Measurements from ENCODE around the gene PIK3C2G. TPM values are rescaled to one million over a fixed set of nuclear protein-coding genes. Genes with fewer than 3 reads are reported as not detected.

Gene PIK3C2G
- total and polyA plus RNA-seq, 4 donors = 0.11 to 4.8 (median 0.74) TPM; not detected in 1

- no peak overlapping the region for H3K9ac ChIP-seq (ENCODE audit: insufficient read depth in 1 of 2, low read length in 2 of 2)
- H3K36me3 ChIP-seq (ENCODE audit: control insufficient read depth in 4 of 4, insufficient read depth in 4 of 4, low read length in 4 of 4) = no peaks in the 10 kb centered on the region
- no peaks in the 10 kb centered on the region for H3K9me3 ChIP-seq (ENCODE audit: control insufficient read depth in 4 of 4, insufficient read depth in 3 of 4, low read length in 3 of 4)
- no peaks in the 10 kb centered on the region for H3K27me3 ChIP-seq (ENCODE audit: control insufficient read depth in 3 of 3, insufficient read depth in 3 of 3, low read length in 2 of 3)
- no peak overlapping the region for H3K27ac ChIP-seq (ENCODE audit: low read depth in 1 of 2, low read length in 1 of 2)
- WGBS, 2 donors = 75 to 83% methylated on average over 3 of the region's 3 CpGs
- TF ChIP-seq CTCF (IDR thresholded peaks at IDR 0.05; ENCODE audit: control extremely low read depth, extremely low read depth) = no peak
- no peak for ATAC-seq (ENCODE audit: insufficient read depth, low FRiP score)
- H3K4me1 ChIP-seq (ENCODE audit: control insufficient read depth in 5 of 5, insufficient read depth in 5 of 5, low read length in 5 of 5) = no peaks in the 10 kb centered on the region
- no peak for DNase-seq
- no peak overlapping the region for H3K4me3 ChIP-seq
These were observed 29.1 kb downstream of the PIK3C2G start for GRCh38 chr12:18290386-18290785.

- Histone ChIP-seq H3K4me1 (ENCODE audit: control insufficient read depth in 5 of 5, insufficient read depth in 5 of 5, low read length in 5 of 5) (no peaks in the 10 kb centered on the region), H3K9me3 (ENCODE audit: control insufficient read depth in 4 of 4, insufficient read depth in 3 of 4, low read length in 3 of 4) (no peaks in the 10 kb centered on the region)
- no peak for TF ChIP-seq CTCF (IDR thresholded peaks at IDR 0.05; ENCODE audit: control extremely low read depth, extremely low read depth)
These were observed 33.6 kb downstream of the PIK3C2G start for GRCh38 chr12:18294889-18295288.

DNA sequence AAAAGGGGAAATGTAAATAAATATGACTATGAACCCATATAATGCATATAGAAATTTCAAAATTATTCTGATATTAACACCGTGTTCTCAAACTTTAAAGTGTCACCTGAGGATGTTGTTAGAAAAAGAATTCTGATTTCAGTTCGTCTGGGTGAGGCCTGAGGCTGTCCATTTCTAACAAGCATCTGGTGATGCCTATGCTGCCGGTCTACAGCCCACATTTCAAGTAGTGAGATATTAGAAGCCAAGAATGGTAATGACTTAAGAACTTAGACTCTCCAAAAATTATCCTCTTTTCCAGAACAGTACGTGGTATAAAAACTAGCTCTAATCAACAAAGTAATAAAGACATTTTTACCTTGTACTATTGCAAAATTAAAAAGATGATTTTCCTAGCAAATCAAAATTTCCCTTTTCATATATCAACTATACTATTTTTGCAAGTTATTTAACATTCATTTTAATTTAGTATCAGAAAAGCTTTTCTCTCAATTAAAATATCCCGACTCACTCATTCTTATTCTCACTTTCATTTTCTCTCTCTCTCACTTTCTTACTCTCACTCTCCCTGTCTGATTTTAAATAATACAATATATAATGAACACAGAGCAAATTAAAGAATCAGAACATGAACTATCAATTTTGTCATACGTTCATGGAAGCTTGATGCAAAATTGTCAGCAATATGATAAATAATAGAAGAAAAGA, 35.0 kb downstream of the PIK3C2G start:
- DNase-seq (no peak), ATAC-seq (ENCODE audit: insufficient read depth, low FRiP score) (no peak)
- Histone ChIP-seq H3K27me3 (ENCODE audit: control insufficient read depth in 3 of 3, insufficient read depth in 3 of 3, low read length in 2 of 3) (no peaks in the 10 kb centered on the region), H3K9me3 (ENCODE audit: control insufficient read depth in 4 of 4, insufficient read depth in 3 of 4, low read length in 3 of 4) (peaks cover 0 to 5% (median 0%) of the 10 kb centered on the region in 4 donors), H3K9ac (ENCODE audit: insufficient read depth in 1 of 2, low read length in 2 of 2) (no peak overlapping the region), H3K4me3 (no peak overlapping the region), H3K27ac (ENCODE audit: low read depth in 1 of 2, low read length in 1 of 2) (no peak overlapping the region), H3K36me3 (ENCODE audit: control insufficient read depth in 4 of 4, insufficient read depth in 4 of 4, low read length in 4 of 4) (no peaks in the 10 kb centered on the region), H3K4me1 (ENCODE audit: control insufficient read depth in 5 of 5, insufficient read depth in 5 of 5, low read length in 5 of 5) (no peaks in the 10 kb centered on the region)
- no peak for TF ChIP-seq CTCF (IDR thresholded peaks at IDR 0.05; ENCODE audit: control extremely low read depth, extremely low read depth)
- 60 to 75% methylated on average over 6 of the region's 6 CpGs for WGBS, 2 donors

More at GRCh38 chr12:18294889-18295288, 33.6 kb downstream of the PIK3C2G start:
- Histone ChIP-seq H3K36me3 (ENCODE audit: control insufficient read depth in 4 of 4, insufficient read depth in 4 of 4, low read length in 4 of 4) (no peaks in the 10 kb centered on the region), H3K4me3 (no peak overlapping the region), H3K27me3 (ENCODE audit: control insufficient read depth in 3 of 3, insufficient read depth in 3 of 3, low read length in 2 of 3) (no peaks in the 10 kb centered on the region), H3K27ac (ENCODE audit: low read depth in 1 of 2, low read length in 1 of 2) (no peak overlapping the region), H3K9ac (ENCODE audit: insufficient read depth in 1 of 2, low read length in 2 of 2) (no peak overlapping the region)
- DNase-seq (no peak), ATAC-seq (ENCODE audit: insufficient read depth, low FRiP score) (no peak)

GRCh38 chr12:18296909-18297280, 35.6 kb downstream of the PIK3C2G start:
- Histone ChIP-seq H3K9ac (ENCODE audit: insufficient read depth in 1 of 2, low read length in 2 of 2) (no peak overlapping the region), H3K9me3 (ENCODE audit: control insufficient read depth in 4 of 4, insufficient read depth in 3 of 4, low read length in 3 of 4) (peaks cover 0 to 5% (median 2%) of the 10 kb centered on the region in 4 donors), H3K36me3 (ENCODE audit: control insufficient read depth in 4 of 4, insufficient read depth in 4 of 4, low read length in 4 of 4) (no peaks in the 10 kb centered on the region), H3K4me1 (ENCODE audit: control insufficient read depth in 5 of 5, insufficient read depth in 5 of 5, low read length in 5 of 5) (no peaks in the 10 kb centered on the region), H3K4me3 (no peak overlapping the region), H3K27me3 (ENCODE audit: control insufficient read depth in 3 of 3, insufficient read depth in 3 of 3, low read length in 2 of 3) (no peaks in the 10 kb centered on the region), H3K27ac (ENCODE audit: low read depth in 1 of 2, low read length in 1 of 2) (no peak overlapping the region)
- TF ChIP-seq CTCF (IDR thresholded peaks at IDR 0.05; ENCODE audit: control extremely low read depth, extremely low read depth) = no peak
- ATAC-seq (ENCODE audit: insufficient read depth, low FRiP score) (no peak), DNase-seq (no peak)
- 84% methylated on average over 3 of the region's 3 CpGs for WGBS, 2 donors

All from lung (tissue), 12 donors.